ENCODE data around the gene IFT74. TPM values are rescaled to one million over a fixed set of nuclear protein-coding genes. Genes with fewer than 3 reads are reported as not detected.

IFT74 gene
- total and polyA plus RNA-seq, 10 of the 15 experiments (the other 5 are each of a cell fraction or from before 2014, with no cell fraction given) = 7.6 to 15.4 (median 12.3) TPM

GRCh38 chr9:27112235-27112634 lies 156.0 kb downstream of the IFT74 start:
- Histone ChIP-seq H2AFZ (ENCODE audit: control insufficient read depth, low read depth, low read length) (no peak overlapping the region), H3K4me2 (ENCODE audit: control insufficient read depth, insufficient read depth) (no peak overlapping the region), H3K4me3 (no peak overlapping the region), H3K9ac (ENCODE audit: control insufficient read depth, insufficient read depth, low read length) (no peak overlapping the region), H3K79me2 (ENCODE audit: control insufficient read depth, insufficient read depth, low read length) (no peaks in the 10 kb centered on the region), H3K9me3 (replicated peaks; ENCODE audit: control insufficient read depth, insufficient read depth, low read length) (no peaks in the 10 kb centered on the region), H3K36me3 (ENCODE audit: control insufficient read depth in 2 of 2, insufficient read depth in 2 of 2, low read length in 1 of 2) (no peaks in the 10 kb centered on the region), H3K27ac (ENCODE audit: control insufficient read depth, insufficient read depth) (no peak overlapping the region), H3K4me1 (ENCODE audit: control insufficient read depth, insufficient read depth, low read length) (no peaks in the 10 kb centered on the region), H3K27me3 (replicated peaks in 1 of 2; ENCODE audit: control insufficient read depth in 2 of 2, insufficient read depth in 2 of 2, low read length in 1 of 2) (no peaks in the 10 kb centered on the region), H4K20me1 (ENCODE audit: control insufficient read depth, insufficient read depth) (no peaks in the 10 kb centered on the region)
- 6% methylated on average over 2 of the region's 2 CpGs for WGBS (ENCODE audit: insufficient coverage, insufficient replicate concordance, low lambda C conversion rate, missing lambda C conversion rate)
- intact Hi-C loops (cut with micrococcal nuclease; ENCODE audit: unreplicated experiment) = no loop called here
- ChIA-PET RAD21 (ENCODE audit: unreplicated experiment) (no interaction called here), POLR2A (interaction anchor here (0.7 kb wide), 1 partner anchor 164 kb away, joined by 3 read pairs; no protein-coding TSS in a partner anchor), SMC1A (ENCODE audit: uncharacterized antibody, unreplicated experiment) (no interaction called here), CTCF (no interaction called here)
- DNase-seq (ENCODE audit: low read depth, low spot score) = no peak
- no peak for FAIRE-seq
- BruUV-seq (replicated peaks) = no TSS peak
- in situ Hi-C loops (cut with MboI) = loop anchor here (5.0 kb wide), 1 partner anchor 50 kb away; no protein-coding TSS in a partner anchor
- no peak for ATAC-seq
- TF ChIP-seq CBX3 (IDR thresholded peaks at IDR 0.05; ENCODE audit: borderline replicate concordance, low read depth) = no peak
- TF ChIP-seq SMARCA5 (IDR thresholded peaks at IDR 0.05) = no peak
- TF ChIP-seq TCF12 (IDR thresholded peaks at IDR 0.05; ENCODE audit: low read depth, low read length) = no peak
- TF ChIP-seq POU2F2 (IDR thresholded peaks at IDR 0.05; ENCODE audit: borderline replicate concordance, low read depth, low read length) = no peak
- TF ChIP-seq CEBPB (IDR thresholded peaks at IDR 0.05; ENCODE audit: borderline replicate concordance in 1 of 2, low read depth in 2 of 2, low read length in 2 of 2) = no peak
- TF ChIP-seq MEF2B (IDR thresholded peaks at IDR 0.05; ENCODE audit: partially characterized antibody, poor library complexity, severe bottlenecking) = no peak
- no peak for TF ChIP-seq SP1 (IDR thresholded peaks at IDR 0.05; ENCODE audit: low read depth, low read length)
- no peak for TF ChIP-seq MLLT1 (IDR thresholded peaks at IDR 0.05)
- TF ChIP-seq MTA2 (IDR thresholded peaks at IDR 0.05; ENCODE audit: low read depth) = no peak
- no peak for TF ChIP-seq E2F8 (IDR thresholded peaks at IDR 0.05; ENCODE audit: low read depth, partially characterized antibody)
- TF ChIP-seq RAD21 (IDR thresholded peaks at IDR 0.05; ENCODE audit: insufficient read depth, low read depth, low read length) = no peak
- TF ChIP-seq ZSCAN29 (IDR thresholded peaks at IDR 0.05) = no peak
- no peak for TF ChIP-seq KDM1A (IDR thresholded peaks at IDR 0.05; ENCODE audit: borderline replicate concordance)
- TF ChIP-seq RELB (IDR thresholded peaks at IDR 0.05; ENCODE audit: low read depth) = no peak
- TF ChIP-seq LARP7 (IDR thresholded peaks at IDR 0.05) = no peak
- no peak for TF ChIP-seq YY1 (IDR thresholded peaks at IDR 0.05; ENCODE audit: low read depth, low read length)
- no peak for TF ChIP-seq ZBTB11 (CRISPR knock-in tag; IDR thresholded peaks at IDR 0.05)

Measured in GM12878 (cell line).